Transverse colon (tissue), 4 donors: Measurements from ENCODE around the gene PMF1.

Experiments
- EP300 ChIP-seq: sonication (generic); formaldehyde crosslinking; IDR thresholded peaks from one replicate; pipeline ENCODE4 v1.6.1; 2017; ENCODE audit warnings: antibody characterized with exemption, low read depth
- POLR2A ChIP-seq: fragments of 450-650 bp; IDR thresholded peaks from one replicate; pipeline ENCODE4 v1.6.1; 2016; ENCODE audit warnings: antibody characterized with exemption, mild to moderate bottlenecking, moderate library complexity
- POLR2AphosphoS5 ChIP-seq, 3 donors: sonication (generic); formaldehyde crosslinking; IDR thresholded peaks; one replicate each; pipeline ENCODE4 v1.6.1; 2016; ENCODE audit warnings: antibody characterized with exemption in 3 of 3
- TF ChIP-seq, protein P1 (sequence below), 5 experiments: fragments of 200-600 bp in 3 of 5; fragments of 450-650 bp in 2 of 5; sonication (generic) in 3 of 5; IDR thresholded peaks; 1 replicate in 2 of 5; 2 replicates in 3 of 5; pipeline ENCODE4 v1.5.1; 2016 to 2017; ENCODE audit warnings: antibody characterized with exemption in 5 of 5, inconsistent platforms in 3 of 5, mild to moderate bottlenecking in 2 of 5, moderate library complexity in 1 of 5

DNA sequence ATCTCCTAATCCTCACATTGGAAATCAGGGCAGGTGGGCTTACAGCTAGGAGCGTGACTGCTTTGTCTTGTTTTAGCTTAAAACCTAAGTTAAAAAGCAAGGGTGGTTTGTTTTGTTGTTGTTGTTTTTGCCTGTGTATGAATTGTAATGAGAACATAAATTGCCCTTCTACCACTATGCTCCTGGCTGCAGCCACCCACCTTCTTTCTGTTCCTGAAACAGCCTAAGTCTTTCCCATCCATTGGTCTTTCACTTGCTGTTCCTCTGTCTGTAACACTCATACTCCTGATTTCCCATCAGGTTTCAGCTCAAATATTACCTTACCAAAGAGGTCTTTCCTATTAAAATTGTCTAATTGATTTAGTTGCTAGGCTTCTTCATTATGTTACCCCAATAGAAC, 70.7 kb downstream of the PMF1 start:
- TF ChIP-seq, protein P1, sequence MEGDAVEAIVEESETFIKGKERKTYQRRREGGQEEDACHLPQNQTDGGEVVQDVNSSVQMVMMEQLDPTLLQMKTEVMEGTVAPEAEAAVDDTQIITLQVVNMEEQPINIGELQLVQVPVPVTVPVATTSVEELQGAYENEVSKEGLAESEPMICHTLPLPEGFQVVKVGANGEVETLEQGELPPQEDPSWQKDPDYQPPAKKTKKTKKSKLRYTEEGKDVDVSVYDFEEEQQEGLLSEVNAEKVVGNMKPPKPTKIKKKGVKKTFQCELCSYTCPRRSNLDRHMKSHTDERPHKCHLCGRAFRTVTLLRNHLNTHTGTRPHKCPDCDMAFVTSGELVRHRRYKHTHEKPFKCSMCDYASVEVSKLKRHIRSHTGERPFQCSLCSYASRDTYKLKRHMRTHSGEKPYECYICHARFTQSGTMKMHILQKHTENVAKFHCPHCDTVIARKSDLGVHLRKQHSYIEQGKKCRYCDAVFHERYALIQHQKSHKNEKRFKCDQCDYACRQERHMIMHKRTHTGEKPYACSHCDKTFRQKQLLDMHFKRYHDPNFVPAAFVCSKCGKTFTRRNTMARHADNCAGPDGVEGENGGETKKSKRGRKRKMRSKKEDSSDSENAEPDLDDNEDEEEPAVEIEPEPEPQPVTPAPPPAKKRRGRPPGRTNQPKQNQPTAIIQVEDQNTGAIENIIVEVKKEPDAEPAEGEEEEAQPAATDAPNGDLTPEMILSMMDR (IDR thresholded peaks at IDR 0.05): no peak
- TF ChIP-seq POLR2AphosphoS5 (IDR thresholded peaks at IDR 0.05): no peak
- TF ChIP-seq EP300: no peak
- no peak for TF ChIP-seq POLR2A
